PFSK-1 (cell line): ENCODE results near the gene TECTA.

ENCODE experiments used
- FOXP2 ChIP-seq: optimal IDR thresholded peaks from 2 replicates; pipeline ENCODE3; 2011; ENCODE audit warnings: borderline replicate concordance, control low read depth, inconsistent platforms; ENCODE audit not compliant: insufficient read depth; ENCODE audit errors: extremely low read length, extremely low read depth
- POLR2AphosphoS5 ChIP-seq: IDR thresholded peaks from 2 replicates; pipeline ENCODE4 v1.6.1; 2012; ENCODE audit warnings: low read depth, mild to moderate bottlenecking, control low read depth, low read length, moderate library complexity
- SIN3A ChIP-seq: IDR thresholded peaks from 2 replicates; pipeline ENCODE4 v1.6.1; 2012; ENCODE audit warnings: mild to moderate bottlenecking, low read length, moderate library complexity, borderline replicate concordance; ENCODE audit not compliant: insufficient read depth
- TAF1 ChIP-seq: IDR thresholded peaks from 2 replicates; pipeline ENCODE4 v1.6.1; 2012; ENCODE audit warnings: low read length, control low read depth, borderline replicate concordance; ENCODE audit not compliant: insufficient read depth
- TF ChIP-seq, protein P1 (sequence below), 2 experiments: IDR thresholded peaks; 2 replicates each; pipeline versions ENCODE4 v1.6.1 to v1.8.0; 2011 to 2012; ENCODE audit warnings: low read depth in 2 of 2, low read length in 2 of 2, control low read depth in 1 of 2, inconsistent platforms in 1 of 2, mild to moderate bottlenecking in 1 of 2, moderate library complexity in 1 of 2; ENCODE audit not compliant: insufficient read depth in 1 of 2

Gene TECTA

DNA sequence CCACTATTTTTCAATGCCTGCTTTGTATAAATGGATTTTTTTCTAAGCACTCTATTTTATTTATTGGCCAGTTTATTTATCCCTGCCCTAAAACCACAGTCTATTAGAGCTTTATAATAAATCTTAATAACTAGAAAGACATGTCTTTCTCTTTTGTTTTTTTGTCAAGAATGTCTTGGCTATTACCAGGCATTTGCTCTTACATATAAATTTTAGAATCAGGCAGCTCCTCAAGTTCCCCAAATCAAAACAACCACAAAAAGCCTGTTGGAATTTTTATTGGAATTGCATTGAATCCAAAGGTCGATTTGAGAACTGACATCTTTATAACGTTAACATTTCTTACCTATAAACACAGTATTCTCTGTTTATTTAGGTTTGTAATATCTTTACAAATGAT, 105.8 kb downstream of the TECTA start:
- TF ChIP-seq TAF1 (no peak), SIN3A (no peak), POLR2AphosphoS5 (no peak)

DNA sequence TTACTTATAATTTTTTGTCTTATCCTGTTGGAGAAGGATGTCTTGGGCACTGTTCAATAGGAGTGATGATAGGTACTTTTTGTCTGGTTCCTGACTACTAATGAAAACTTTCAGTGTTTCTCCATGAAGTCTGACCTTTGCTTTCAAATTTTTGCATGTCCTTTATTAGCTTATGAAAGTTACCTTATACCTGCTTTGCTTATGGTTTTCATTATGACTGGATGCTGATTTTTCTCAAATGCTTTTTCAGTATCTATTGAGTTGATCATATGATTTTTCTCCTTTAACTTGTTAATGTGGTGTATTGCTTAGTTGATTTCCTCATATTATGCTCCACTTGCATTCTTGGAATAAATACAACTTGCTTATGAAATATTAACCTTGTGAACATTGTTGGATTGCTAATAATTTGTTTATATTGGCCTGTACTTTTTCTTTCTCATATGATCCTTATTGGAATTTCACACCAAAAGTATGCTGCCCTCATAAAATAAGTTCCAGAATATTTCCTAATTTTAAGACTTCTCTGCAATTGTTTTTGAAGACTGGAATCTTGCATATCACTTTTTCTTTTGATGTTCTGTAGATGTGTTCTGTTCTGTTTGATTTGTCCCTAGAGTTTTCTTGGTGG, 106.6 kb downstream of the TECTA start:
- no peak for TF ChIP-seq TAF1
- no peak for TF ChIP-seq FOXP2
- TF ChIP-seq, protein P1, sequence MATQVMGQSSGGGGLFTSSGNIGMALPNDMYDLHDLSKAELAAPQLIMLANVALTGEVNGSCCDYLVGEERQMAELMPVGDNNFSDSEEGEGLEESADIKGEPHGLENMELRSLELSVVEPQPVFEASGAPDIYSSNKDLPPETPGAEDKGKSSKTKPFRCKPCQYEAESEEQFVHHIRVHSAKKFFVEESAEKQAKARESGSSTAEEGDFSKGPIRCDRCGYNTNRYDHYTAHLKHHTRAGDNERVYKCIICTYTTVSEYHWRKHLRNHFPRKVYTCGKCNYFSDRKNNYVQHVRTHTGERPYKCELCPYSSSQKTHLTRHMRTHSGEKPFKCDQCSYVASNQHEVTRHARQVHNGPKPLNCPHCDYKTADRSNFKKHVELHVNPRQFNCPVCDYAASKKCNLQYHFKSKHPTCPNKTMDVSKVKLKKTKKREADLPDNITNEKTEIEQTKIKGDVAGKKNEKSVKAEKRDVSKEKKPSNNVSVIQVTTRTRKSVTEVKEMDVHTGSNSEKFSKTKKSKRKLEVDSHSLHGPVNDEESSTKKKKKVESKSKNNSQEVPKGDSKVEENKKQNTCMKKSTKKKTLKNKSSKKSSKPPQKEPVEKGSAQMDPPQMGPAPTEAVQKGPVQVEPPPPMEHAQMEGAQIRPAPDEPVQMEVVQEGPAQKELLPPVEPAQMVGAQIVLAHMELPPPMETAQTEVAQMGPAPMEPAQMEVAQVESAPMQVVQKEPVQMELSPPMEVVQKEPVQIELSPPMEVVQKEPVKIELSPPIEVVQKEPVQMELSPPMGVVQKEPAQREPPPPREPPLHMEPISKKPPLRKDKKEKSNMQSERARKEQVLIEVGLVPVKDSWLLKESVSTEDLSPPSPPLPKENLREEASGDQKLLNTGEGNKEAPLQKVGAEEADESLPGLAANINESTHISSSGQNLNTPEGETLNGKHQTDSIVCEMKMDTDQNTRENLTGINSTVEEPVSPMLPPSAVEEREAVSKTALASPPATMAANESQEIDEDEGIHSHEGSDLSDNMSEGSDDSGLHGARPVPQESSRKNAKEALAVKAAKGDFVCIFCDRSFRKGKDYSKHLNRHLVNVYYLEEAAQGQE (IDR thresholded peaks at IDR 0.05; ENCODE audit: insufficient read depth in 1 of 2, low read depth in 2 of 2, low read length in 2 of 2): no peak
- TF ChIP-seq POLR2AphosphoS5: no peak
- TF ChIP-seq SIN3A: no peak

DNA sequence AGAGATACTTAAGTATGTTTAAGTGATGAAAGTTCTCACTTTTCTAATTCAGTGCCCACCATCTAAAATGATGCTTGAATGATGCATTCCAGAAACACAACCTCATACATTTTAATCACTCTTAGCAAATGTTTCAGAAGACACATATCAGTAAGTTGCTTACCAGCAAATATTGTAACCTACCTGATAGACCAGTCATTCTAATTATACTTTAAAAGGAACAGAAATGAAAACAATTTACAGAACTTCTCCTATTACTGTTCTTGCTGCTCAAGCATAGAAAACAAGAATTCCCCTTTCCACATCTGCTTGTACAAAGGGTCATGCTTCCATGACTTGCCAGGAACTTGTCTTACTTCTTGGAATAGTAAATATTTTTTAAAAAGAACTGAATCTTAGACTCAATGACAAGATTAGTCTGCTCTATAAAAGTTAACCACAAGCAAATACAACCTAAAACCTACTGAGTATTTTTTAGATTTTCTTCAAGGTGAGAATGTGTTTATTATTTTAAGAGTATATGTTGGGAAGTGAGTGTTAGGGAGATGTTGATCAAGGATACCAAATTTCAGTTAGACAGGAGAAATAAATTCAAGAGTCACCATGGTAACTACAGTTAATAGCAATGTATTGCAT, 109.5 kb downstream of the TECTA start:
- TF ChIP-seq SIN3A (no peak), TAF1 (no peak), POLR2AphosphoS5 (no peak)
- TF ChIP-seq, protein P1 (IDR thresholded peaks at IDR 0.05; ENCODE audit: insufficient read depth in 1 of 2, low read depth in 2 of 2, low read length in 2 of 2): no peak

DNA sequence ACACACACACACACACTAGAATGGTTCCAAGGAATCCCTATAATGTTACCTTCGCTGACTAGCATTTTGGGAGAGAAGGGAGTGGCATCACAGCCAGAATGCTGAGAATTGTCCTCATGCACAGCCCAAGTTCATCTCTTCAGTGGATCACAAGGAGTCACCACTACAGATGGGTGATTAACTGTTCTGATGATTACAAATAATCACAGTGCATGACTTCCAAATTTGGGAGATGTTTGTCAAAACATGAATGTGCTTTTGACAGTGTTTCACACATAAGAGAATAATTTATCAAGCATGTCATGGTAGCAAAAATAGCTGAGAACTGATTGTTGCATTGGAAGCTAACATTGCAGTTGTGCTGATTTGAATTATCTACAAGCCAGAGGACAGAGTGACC, 110.6 kb downstream of the TECTA start:
- TF ChIP-seq POLR2AphosphoS5 (no peak), SIN3A (no peak), TAF1 (no peak), FOXP2 (no peak)
- TF ChIP-seq, protein P1 (IDR thresholded peaks at IDR 0.05; ENCODE audit: insufficient read depth in 1 of 2, low read depth in 2 of 2, low read length in 2 of 2): no peak

DNA sequence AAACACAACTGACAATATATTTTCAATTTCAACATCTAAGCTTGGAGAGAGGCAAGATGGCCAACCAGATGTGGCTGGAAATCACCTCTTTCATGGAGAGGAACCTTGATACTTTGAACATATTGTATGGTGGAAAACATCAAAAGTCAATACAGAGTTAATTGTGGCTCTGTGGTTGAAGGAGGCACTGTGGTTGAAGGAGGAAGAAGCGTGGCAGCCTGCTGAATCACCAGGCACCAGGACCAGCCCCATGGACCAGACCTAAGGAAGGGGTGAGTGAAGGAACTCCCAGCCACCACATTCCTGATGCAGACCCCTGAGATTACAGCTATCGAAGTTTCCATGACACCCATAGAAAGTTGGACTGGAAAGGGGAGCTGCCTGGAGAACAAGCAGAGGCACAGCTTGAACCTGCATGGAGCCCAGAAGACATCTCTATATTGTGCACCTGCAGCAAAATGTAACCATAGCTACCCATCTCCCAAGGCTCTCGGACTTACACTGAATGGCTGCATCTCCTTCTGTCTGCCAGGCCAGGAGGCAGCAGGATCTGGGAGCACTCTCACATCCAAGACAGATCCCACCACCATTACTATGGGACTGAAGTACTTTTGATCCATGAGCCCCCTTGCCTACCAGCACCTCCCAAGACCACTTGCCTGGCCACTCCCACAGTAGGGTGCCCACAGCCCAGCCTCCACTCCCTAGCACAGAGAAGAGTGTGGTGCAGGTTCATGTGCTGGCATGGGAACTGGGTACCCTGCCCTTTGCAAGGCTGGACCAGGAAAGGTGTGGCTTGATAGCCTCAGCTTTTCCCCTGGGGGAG, 111.7 kb downstream of the TECTA start:
- TF ChIP-seq POLR2AphosphoS5: no peak
- TF ChIP-seq, protein P1 (IDR thresholded peaks at IDR 0.05; ENCODE audit: insufficient read depth in 1 of 2, low read depth in 2 of 2, low read length in 2 of 2): no peak
- TF ChIP-seq SIN3A: no peak
- no peak for TF ChIP-seq FOXP2
- TF ChIP-seq TAF1: no peak
